Measurements from ENCODE around the gene PEG3. TPM values are rescaled to one million over a fixed set of nuclear protein-coding genes. Genes with fewer than 3 reads are reported as not detected.

Gene PEG3
- total and polyA plus RNA-seq, 2 of the 13 experiments (the other 11 are each of a cell fraction or from before 2014, with no cell fraction given), result 217 to 394 TPM

DNA sequence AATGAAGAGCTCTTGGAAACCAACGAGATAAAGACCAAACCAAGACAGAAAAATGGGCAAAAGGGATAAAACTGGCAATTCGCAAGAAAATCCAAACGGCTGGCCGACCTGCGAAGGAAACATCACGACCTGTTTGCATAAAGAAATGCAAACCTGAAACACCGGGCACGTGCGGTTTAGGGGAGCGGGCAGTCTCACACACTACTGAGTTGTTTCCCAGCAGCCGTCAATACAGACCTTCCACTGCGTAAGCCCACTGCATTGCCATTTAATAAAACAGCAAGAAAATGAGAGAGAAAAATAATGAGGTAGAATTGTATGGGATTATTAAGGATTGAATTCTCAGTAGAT lies 642 bp upstream of the PEG3 start:
- Histone ChIP-seq H3K9me3 (ENCODE audit: low read length) (no peaks in the 10 kb centered on the region), H4K20me1 (ENCODE audit: insufficient read depth, low read length) (peaks cover 37% of the 10 kb centered on the region), H3K79me2 (ENCODE audit: insufficient read depth, low read length) (peaks cover 85% of the 10 kb centered on the region), H3K36me3 (replicated peaks in 1 of 2; ENCODE audit: control insufficient read depth in 1 of 2, insufficient read depth in 2 of 2, low read length in 2 of 2) (peaks cover 0 to 4% of the 10 kb centered on the region in 2 experiments; a peak in 1 of 5 replicates), H3K4me3 (replicated peaks in 1 of 3; ENCODE audit: insufficient read depth in 1 of 3, low read depth in 2 of 3, low read length in 3 of 3) (peak overlapping the region; percentile 55 to 84 (median 60)), H2AFZ (ENCODE audit: low read length) (no peak overlapping the region), H3K4me2 (ENCODE audit: low read depth, low read length) (peak overlapping the region; percentile 77), H3K9ac (ENCODE audit: insufficient read depth, low read depth, low read length) (peak overlapping the region; percentile 93), H3K27me3 (ENCODE audit: control insufficient read depth in 1 of 2, insufficient read depth in 2 of 2, low read length in 2 of 2) (no peaks in the 10 kb centered on the region), H3K27ac (ENCODE audit: extremely low read length, insufficient read depth, low read length) (peak overlapping the region; percentile 90), H3K4me1 (ENCODE audit: insufficient read depth, low read length) (peaks cover 44% of the 10 kb centered on the region)
- intact Hi-C loops (cut with micrococcal nuclease; ENCODE audit: unreplicated experiment) (no loop called here), in situ Hi-C loops (cut with HindIII; ENCODE audit: extremely low pct_ligation_motif_present, low pct_unique_long_range_greater_than_20kb) (no loop called here)
- FAIRE-seq, result no peak
- BruUV-seq (replicated peaks), result no TSS peak
- DNase-seq (ENCODE audit: low spot score), result peak; percentile 38
- ChIA-PET CTCF (ENCODE audit: low intra/inter-chr PET ratio, low total read pairs) (no interaction called here), POLR2A (interaction anchor here (1.0 to 5.1 kb wide), 12 partner anchors 20 to 594 kb away, joined by 3 to 52 read pairs (median 6); no protein-coding TSS in a partner anchor)
- 43% methylated on average over 12 of the region's 12 CpGs for WGBS (ENCODE audit: low lambda C conversion rate)
- no peak for ATAC-seq
- TF ChIP-seq ZNF780A (CRISPR knock-in tag; IDR thresholded peaks at IDR 0.05) (no peak), ZSCAN9 (CRISPR knock-in tag; IDR thresholded peaks at IDR 0.05; ENCODE audit: borderline replicate concordance) (no peak), RFXAP (CRISPR knock-in tag; IDR thresholded peaks at IDR 0.05; ENCODE audit: borderline replicate concordance) (no peak), ARID5B (CRISPR knock-in tag; IDR thresholded peaks at IDR 0.05) (no peak), ZBTB7B (CRISPR knock-in tag; IDR thresholded peaks at IDR 0.05) (peak; percentile 13; the same call in 1 of the 2 replicates), TERF1 (CRISPR knock-in tag; IDR thresholded peaks at IDR 0.05) (no peak), STAG1 (CRISPR knock-in tag; IDR thresholded peaks at IDR 0.05) (peak; percentile 14; the same call in 1 of the 2 replicates), SAP130 (CRISPR knock-in tag; IDR thresholded peaks at IDR 0.05; ENCODE audit: low read depth) (peak; percentile 65), YEATS4 (CRISPR knock-in tag; IDR thresholded peaks at IDR 0.05; ENCODE audit: borderline replicate concordance) (peak; percentile 24; the same call in 1 of the 2 replicates), KDM5B (CRISPR knock-in tag; IDR thresholded peaks at IDR 0.05; ENCODE audit: borderline replicate concordance) (no peak), ZNF18 (CRISPR knock-in tag; IDR thresholded peaks at IDR 0.05; ENCODE audit: insufficient replicate concordance) (no peak), FOXK1 (CRISPR knock-in tag; IDR thresholded peaks at IDR 0.05; ENCODE audit: borderline replicate concordance, low read depth) (no peak), E2F5 (CRISPR knock-in tag; conservative IDR thresholded peaks at IDR 0.05) (no peak), ZNF792 (CRISPR knock-in tag; IDR thresholded peaks at IDR 0.05) (no peak), MAX (IDR thresholded peaks at IDR 0.05) (peak; percentile 74), FLYWCH1 (CRISPR knock-in tag; IDR thresholded peaks at IDR 0.05) (no peak), MED8 (CRISPR knock-in tag; IDR thresholded peaks at IDR 0.05; ENCODE audit: insufficient replicate concordance) (no peak)

All from HepG2 (cell line).